ENCODE results near the gene PIK3R5. TPM values are rescaled to one million over a fixed set of nuclear protein-coding genes. Genes with fewer than 3 reads are reported as not detected.

The PIK3R5 gene
- total RNA-seq, 2 donors from 2014 or later, result 3.2 to 10.4 TPM

- Histone ChIP-seq H3K4me1 (replicated peaks) (no peaks in the 10 kb centered on the region), H3K36me3 (no peaks in the 10 kb centered on the region), H3K9me3 (no peaks in the 10 kb centered on the region), H3K27ac (no peak overlapping the region), H3K27me3 (replicated peaks; ENCODE audit: insufficient read depth) (no peaks in the 10 kb centered on the region), H3K4me3 (no peak overlapping the region)
- intact Hi-C loops (cut with DNase I), result no loop called here
- WGBS, result 53% methylated on average over 6 of the region's 6 CpGs
- DNase-seq (ENCODE audit: low spot score), result no peak
- TF ChIP-seq CTCF (IDR thresholded peaks at IDR 0.05), result no peak
- no peak for TF ChIP-seq POLR2A (IDR thresholded peaks at IDR 0.05)
- no peak for TF ChIP-seq POLR2AphosphoS5 (IDR thresholded peaks at IDR 0.05)
These were observed 100.1 kb downstream of the PIK3R5 start for GRCh38 chr17:8865385-8865784.

DNA sequence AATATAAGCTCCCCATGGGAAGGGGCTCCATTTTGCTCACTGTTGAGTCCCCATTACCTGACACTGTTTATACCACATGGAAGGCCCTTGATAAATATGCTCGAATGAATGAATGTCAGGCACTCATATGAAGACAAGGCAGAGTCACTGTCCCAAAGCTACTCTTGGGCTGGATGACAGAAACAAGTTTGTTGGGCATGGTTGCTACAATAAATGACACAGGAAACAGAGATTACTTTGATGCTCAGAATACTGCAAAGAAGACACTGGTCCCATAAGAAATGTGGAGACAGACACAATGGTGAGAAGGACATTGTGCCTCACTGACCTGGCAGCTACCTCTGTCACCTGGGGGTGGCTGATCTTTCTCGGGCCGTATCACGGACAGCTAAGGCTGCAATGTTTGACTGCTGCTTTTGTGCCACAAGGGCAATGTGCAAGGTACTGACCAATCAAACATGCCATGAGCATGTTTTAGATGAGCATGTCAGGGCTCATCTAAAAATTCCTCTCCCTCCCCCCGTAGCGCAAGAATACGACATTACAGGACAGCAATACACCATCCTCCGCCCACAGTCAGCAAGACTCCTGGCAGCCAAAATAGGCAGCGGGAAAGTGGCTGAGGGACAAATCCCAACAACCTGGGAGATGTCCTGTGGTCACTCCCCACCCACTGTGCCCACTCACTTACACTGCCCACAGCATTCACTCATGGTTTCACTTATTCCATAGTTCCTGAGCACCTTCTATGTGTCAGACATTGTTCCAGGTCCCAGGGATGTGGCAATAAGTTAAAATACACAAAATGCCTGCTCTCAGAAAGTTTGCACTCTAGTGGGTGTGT is 103.1 kb downstream of the PIK3R5 start:
- intact Hi-C loops (cut with DNase I), result no loop called here
- Histone ChIP-seq H3K27me3 (replicated peaks; ENCODE audit: insufficient read depth) (no peaks in the 10 kb centered on the region), H3K36me3 (no peaks in the 10 kb centered on the region), H3K9me3 (no peaks in the 10 kb centered on the region), H3K4me3 (no peak overlapping the region), H3K27ac (no peak overlapping the region), H3K4me1 (replicated peaks) (no peaks in the 10 kb centered on the region)
- no peak for DNase-seq (ENCODE audit: low spot score)
- WGBS, result 49% methylated on average over 9 of the region's 9 CpGs
- TF ChIP-seq POLR2A (IDR thresholded peaks at IDR 0.05), result no peak
- TF ChIP-seq CTCF (IDR thresholded peaks at IDR 0.05), result no peak
- no peak for TF ChIP-seq POLR2AphosphoS5 (IDR thresholded peaks at IDR 0.05)

DNA sequence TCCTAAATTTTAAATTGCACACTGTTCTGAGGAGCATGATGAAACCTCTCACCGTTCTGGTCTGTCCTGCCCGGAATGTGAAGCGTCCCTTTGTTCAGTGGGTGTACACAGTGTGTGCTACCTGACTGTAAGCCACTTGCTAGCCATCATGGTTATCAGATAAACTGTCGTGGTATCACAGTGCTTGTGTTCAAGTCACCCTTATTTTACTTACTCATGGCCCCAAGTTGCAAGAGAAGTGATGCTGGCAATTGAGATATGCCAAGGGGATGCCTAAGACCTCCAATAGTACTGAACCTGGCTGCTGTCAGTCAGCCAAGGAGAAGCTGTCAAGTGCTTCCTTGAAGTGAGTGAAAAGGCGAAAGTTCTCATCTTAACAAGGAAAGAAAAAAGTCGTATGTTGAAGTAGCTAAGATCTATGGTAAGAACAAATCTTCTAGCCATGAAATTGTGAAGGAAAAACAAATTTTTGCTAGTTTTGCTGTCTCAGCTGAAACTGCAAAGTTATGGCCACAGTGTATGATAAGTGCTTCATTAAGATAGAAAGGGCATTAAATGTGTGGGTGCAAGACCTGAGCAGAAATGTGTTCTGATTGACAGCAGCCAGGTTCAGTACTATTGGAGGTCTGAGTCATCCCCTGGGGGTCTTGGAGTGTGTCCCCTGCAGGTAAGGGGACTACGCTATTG is 103.9 kb downstream of the PIK3R5 start:
- H3K27me3 ChIP-seq (replicated peaks; ENCODE audit: insufficient read depth), result no peaks in the 10 kb centered on the region
- H3K4me3 ChIP-seq, result no peak overlapping the region
- intact Hi-C loops (cut with DNase I), result no loop called here
- 83% methylated on average over 7 of the region's 7 CpGs for WGBS
- H3K27ac ChIP-seq, result no peak overlapping the region
- H3K9me3 ChIP-seq, result no peaks in the 10 kb centered on the region
- TF ChIP-seq POLR2A (IDR thresholded peaks at IDR 0.05), result no peak
- TF ChIP-seq CTCF (IDR thresholded peaks at IDR 0.05), result no peak
- TF ChIP-seq POLR2AphosphoS5 (IDR thresholded peaks at IDR 0.05), result no peak
- no peaks in the 10 kb centered on the region for H3K4me1 ChIP-seq (replicated peaks)
- no peaks in the 10 kb centered on the region for H3K36me3 ChIP-seq
- no peak for DNase-seq (ENCODE audit: low spot score)

GRCh38 chr17:8859804-8860430 is 105.6 kb downstream of the PIK3R5 start:
- DNase-seq (ENCODE audit: low spot score), result no peak
- TF ChIP-seq CTCF (IDR thresholded peaks at IDR 0.05) (no peak), POLR2A (IDR thresholded peaks at IDR 0.05) (no peak), POLR2AphosphoS5 (IDR thresholded peaks at IDR 0.05) (no peak)
- H3K9me3 ChIP-seq, result no peaks in the 10 kb centered on the region
- no peaks in the 10 kb centered on the region for H3K36me3 ChIP-seq
- H3K27me3 ChIP-seq (replicated peaks; ENCODE audit: insufficient read depth), result no peaks in the 10 kb centered on the region
- H3K4me1 ChIP-seq (replicated peaks), result no peaks in the 10 kb centered on the region
- H3K4me3 ChIP-seq, result no peak overlapping the region
- no peak overlapping the region for H3K27ac ChIP-seq
- intact Hi-C loops (cut with DNase I), result no loop called here
- 88% methylated on average over 14 of the region's 14 CpGs for WGBS

All from prostate gland (tissue), 2 donors.